Omental fat pad (tissue), 4 donors: Measurements from ENCODE around the gene KSR2. TPM values are rescaled to one million over a fixed set of nuclear protein-coding genes. Genes with fewer than 3 reads are reported as not detected.

Experiments used
- ATAC-seq: fragments of 150-250 bp; one replicate; pipeline ENCODE4 v1.9.1; 2016; ENCODE audit warnings: mild to moderate bottlenecking, moderate library complexity; ENCODE audit not compliant: low FRiP score
- DNase-seq: peaks from one replicate; pipeline ENCODE4 v3.0.0-alpha.2; 2019; ENCODE audit warnings: low spot score
- CTCF ChIP-seq, 3 donors: fragments of 450-650 bp; IDR thresholded peaks; one replicate each; pipeline ENCODE4 v1.5.1; 2016 to 2017; ENCODE audit warnings: antibody characterized with exemption in 3 of 3, mild to moderate bottlenecking in 3 of 3, moderate library complexity in 2 of 3
- total RNA-seq, 4 donors: library from RNA; depleted of rRNA; stranded (reverse); fragments of >200 nt; gene quantifications; one replicate each; pipeline ENCODE4 v1.1.0, GENCODE V29; 2016

The KSR2 gene
- total RNA-seq, 4 donors from 2014 or later, result under 0.01 to 0.16 (median under 0.01) TPM; not detected in 1

GRCh38 chr12:117403586-117404139 lies 565.1 kb downstream of the KSR2 start:
- no peak for TF ChIP-seq CTCF (IDR thresholded peaks at IDR 0.05)
- ATAC-seq (no peak), DNase-seq (no peak)

Other genes with a start within 250 kb of the KSR2 start
- 10 to 100 TPM in 1 of 4 donors, 1 to 10 TPM in 3; 4.7 to 14.8 (median 6.4) TPM for gene RFC5, start 47.7 kb upstream of the KSR2 start, total RNA-seq
- gene WSB2, start 92.2 kb upstream of the KSR2 start, total RNA-seq, result 10 to 100 TPM; 41.1 to 87.8 (median 65.3) TPM
- gene VSIG10, start 135.0 kb upstream of the KSR2 start, total RNA-seq, result 10 to 100 TPM; 16.2 to 73.9 (median 28.0) TPM
- 100 to 1,000 TPM; 239 to 445 (median 292) TPM for gene PEBP1, start 167.1 kb upstream of the KSR2 start, total RNA-seq